Prostate gland (tissue), 2 donors: ENCODE results near the gene GABRB2.

ENCODE experiments used
- POLR2A ChIP-seq: fragments of 450-650 bp; IDR thresholded peaks from one replicate; pipeline ENCODE4 v1.6.1; 2016; ENCODE audit warnings: antibody characterized with exemption, mild to moderate bottlenecking
- TF ChIP-seq, protein P1 (sequence below), 4 experiments: fragments of 200-600 bp in 2 of 4; fragments of 450-650 bp in 2 of 4; sonication (generic) in 2 of 4; IDR thresholded peaks; 1 replicate in 3 of 4; 2 replicates in 1 of 4; pipeline ENCODE4 v1.5.1; 2016 to 2019; ENCODE audit warnings: antibody characterized with exemption in 4 of 4, mild to moderate bottlenecking in 2 of 4, moderate library complexity in 2 of 4

DNA sequence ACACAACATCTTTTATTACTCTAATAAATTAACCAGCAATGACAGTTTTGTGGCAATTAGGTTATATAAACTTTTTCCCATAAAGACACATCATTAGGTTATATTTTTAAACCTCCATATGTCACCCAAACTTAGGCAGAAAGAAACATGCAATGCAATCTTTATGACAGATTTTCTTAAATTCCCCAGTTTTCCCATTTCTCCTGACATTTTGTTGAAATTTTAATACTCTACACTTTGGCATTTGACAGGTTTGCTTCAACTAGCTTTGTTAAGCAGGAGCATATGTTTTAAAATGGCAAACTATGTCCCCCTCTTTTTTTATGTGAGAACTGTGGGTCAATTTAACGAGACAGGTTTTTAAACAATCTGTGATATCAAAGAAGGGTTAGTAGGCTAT, 155.5 kb downstream of the GABRB2 start:
- TF ChIP-seq POLR2A = no peak
- TF ChIP-seq, protein P1, sequence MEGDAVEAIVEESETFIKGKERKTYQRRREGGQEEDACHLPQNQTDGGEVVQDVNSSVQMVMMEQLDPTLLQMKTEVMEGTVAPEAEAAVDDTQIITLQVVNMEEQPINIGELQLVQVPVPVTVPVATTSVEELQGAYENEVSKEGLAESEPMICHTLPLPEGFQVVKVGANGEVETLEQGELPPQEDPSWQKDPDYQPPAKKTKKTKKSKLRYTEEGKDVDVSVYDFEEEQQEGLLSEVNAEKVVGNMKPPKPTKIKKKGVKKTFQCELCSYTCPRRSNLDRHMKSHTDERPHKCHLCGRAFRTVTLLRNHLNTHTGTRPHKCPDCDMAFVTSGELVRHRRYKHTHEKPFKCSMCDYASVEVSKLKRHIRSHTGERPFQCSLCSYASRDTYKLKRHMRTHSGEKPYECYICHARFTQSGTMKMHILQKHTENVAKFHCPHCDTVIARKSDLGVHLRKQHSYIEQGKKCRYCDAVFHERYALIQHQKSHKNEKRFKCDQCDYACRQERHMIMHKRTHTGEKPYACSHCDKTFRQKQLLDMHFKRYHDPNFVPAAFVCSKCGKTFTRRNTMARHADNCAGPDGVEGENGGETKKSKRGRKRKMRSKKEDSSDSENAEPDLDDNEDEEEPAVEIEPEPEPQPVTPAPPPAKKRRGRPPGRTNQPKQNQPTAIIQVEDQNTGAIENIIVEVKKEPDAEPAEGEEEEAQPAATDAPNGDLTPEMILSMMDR (IDR thresholded peaks at IDR 0.05) = no peak
